Stimulated activated CD8-positive, alpha-beta memory T cell treated with anti-CD3 and anti-CD28 coated beads, Interleukin-4, amount 100 ng/mL, for 24 hours (primary cell): Measurements from ENCODE around the gene TXNDC17.
"Not testable (repeated sequence)": the region's sequence is repeated elsewhere in the genome, so short reads cannot be mapped to it uniquely, and the experiment has no call there.

Experiments used
- DNase-seq: peaks from one replicate; pipeline ENCODE4 v3.0.0-alpha.2; 2020; ENCODE audit warnings: low read depth

TXNDC17 gene

GRCh38 chr17:6640536-6641246 is at the start of gene TXNDC17, which contains the start of gene KIAA0753:
Gene TXNDC17 (plus strand): TSS chr17:6641060. CDS start chr17:6641083, 23 bp downstream.
Gene KIAA0753 (minus strand): TSS chr17:6640711. CDS start chr17:6635103, 5,608 bp downstream.
- DNase-seq, result peak; percentile 93

- DNase-seq, result no peak
Observed at GRCh38 chr17:6591599-6592158, 49.2 kb upstream of the TXNDC17 start.

- DNase-seq, result no peak
Observed at GRCh38 chr17:6592173-6592572, 48.7 kb upstream of the TXNDC17 start.

GRCh38 chr17:6593371-6593770 is 47.5 kb upstream of the TXNDC17 start:
- DNase-seq, result not testable (repeated sequence)

- DNase-seq, result no peak
Observed at GRCh38 chr17:6596081-6596480, 44.8 kb upstream of the TXNDC17 start.

- no peak for DNase-seq
Observed at GRCh38 chr17:6596511-6596910, 44.3 kb upstream of the TXNDC17 start.

GRCh38 chr17:6596941-6597340 is 43.9 kb upstream of the TXNDC17 start:
- DNase-seq, result no peak

GRCh38 chr17:6597727-6598126 is 43.1 kb upstream of the TXNDC17 start:
- no peak for DNase-seq

GRCh38 chr17:6599364-6599763 is 41.5 kb upstream of the TXNDC17 start:
- no peak for DNase-seq

GRCh38 chr17:6602141-6602540 is 38.7 kb upstream of the TXNDC17 start:
- DNase-seq, result no peak

GRCh38 chr17:6603744-6604325 is 37.0 kb upstream of the TXNDC17 start:
- no peak for DNase-seq

- DNase-seq, result no peak
Observed at GRCh38 chr17:6605142-6605541, 35.7 kb upstream of the TXNDC17 start.

- no peak for DNase-seq
Observed at GRCh38 chr17:6608321-6608720, 32.5 kb upstream of the TXNDC17 start.

GRCh38 chr17:6610011-6610410 is 30.8 kb upstream of the TXNDC17 start:
- no peak for DNase-seq

- DNase-seq, result no peak
Observed at GRCh38 chr17:6611231-6611630, 29.6 kb upstream of the TXNDC17 start.

GRCh38 chr17:6623941-6624340 is 16.9 kb upstream of the TXNDC17 start:
- no peak for DNase-seq

GRCh38 chr17:6626616-6627015 is 14.2 kb upstream of the TXNDC17 start:
- DNase-seq, result no peak

GRCh38 chr17:6627019-6627418 is 13.8 kb upstream of the TXNDC17 start:
- DNase-seq, result no peak

GRCh38 chr17:6630390-6630789 is 10.5 kb upstream of the TXNDC17 start:
- DNase-seq, result no peak

GRCh38 chr17:6632530-6632929 is 8.3 kb upstream of the TXNDC17 start:
- no peak for DNase-seq

GRCh38 chr17:6633263-6633662 is 7.6 kb upstream of the TXNDC17 start:
- no peak for DNase-seq

- DNase-seq, result no peak
Observed at GRCh38 chr17:6636105-6636504, 4.8 kb upstream of the TXNDC17 start.
